Retinal pigment epithelial cell (primary cell): Measurements from ENCODE around the gene ASB2.

ENCODE experiments used
- DNase-seq: peaks from one replicate; pipeline ENCODE4 v3.0.0-alpha.2; 2010; ENCODE audit warnings: low read depth
- H3K4me3 ChIP-seq: 2 replicates; pipeline ENCODE4 v1.5.1; 2011; ENCODE audit warnings: mild to moderate bottlenecking, low read length, control low read depth, moderate library complexity
- CTCF ChIP-seq: conservative IDR thresholded peaks from 2 replicates; pipeline ENCODE4 v1.5.1; 2011; ENCODE audit warnings: low read depth, low read length, control low read depth, inconsistent platforms

Gene ASB2

DNA sequence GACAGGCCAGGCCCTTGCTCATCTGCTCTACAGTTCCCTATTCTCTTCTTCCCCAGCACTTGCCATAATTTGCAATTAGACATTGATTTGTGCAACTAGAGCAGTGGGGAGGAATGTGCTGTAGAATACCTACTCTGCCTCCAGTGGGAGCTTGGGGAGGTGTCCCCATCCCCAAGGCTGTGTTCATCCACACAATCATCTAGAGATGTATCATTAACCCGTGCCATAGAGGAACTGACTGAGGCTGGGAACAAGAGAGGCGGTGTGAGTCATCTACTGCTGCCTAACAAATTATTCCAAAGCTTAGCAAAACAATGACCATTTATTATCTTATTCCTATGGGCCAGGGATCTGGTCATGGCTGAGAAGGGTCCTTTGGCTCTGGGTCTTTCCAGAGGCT lies 44.6 kb upstream of the ASB2 start:
- H3K4me3 ChIP-seq: no peak overlapping the region
- DNase-seq: no peak
- TF ChIP-seq CTCF: no peak

DNA sequence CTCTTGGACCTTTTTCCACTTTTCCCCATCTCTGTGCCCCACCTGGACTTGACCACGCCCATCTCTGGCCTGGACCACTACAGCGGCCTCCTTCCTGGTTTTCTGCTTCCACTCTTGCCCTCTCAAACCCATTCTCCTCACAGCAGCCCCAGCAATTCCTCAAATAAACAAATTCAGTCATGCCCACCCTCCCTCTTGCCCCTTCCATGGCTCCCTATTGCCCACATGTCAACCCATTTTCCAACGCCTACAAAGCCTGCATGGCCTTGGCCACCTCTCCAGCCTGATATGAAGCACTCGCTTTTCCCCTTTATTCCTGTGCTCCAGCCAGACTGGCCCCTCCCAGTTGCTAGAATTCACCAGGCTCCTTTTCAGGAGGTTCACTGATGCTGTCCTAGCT lies 43.9 kb upstream of the ASB2 start:
- H3K4me3 ChIP-seq: no peak overlapping the region
- no peak for DNase-seq
- TF ChIP-seq CTCF: no peak

DNA sequence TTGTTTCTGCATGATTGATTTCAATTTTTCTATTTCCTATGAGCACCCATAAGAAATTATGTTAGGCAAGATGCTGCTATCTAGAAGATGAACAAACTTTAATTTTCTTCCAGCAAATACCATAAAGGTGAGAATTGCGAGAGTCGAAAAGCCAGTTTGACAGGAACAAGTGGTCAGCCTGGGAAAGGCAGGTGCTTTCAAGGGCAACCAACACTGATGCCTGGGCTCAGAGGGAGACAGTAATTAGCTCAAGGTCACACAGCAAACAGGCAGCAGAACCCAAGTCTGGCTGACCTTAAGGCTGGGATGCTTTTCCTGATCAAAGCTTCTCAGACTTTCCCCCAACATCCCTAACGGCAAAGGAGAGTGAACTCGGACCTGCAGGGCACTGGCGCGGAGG lies 43.0 kb upstream of the ASB2 start:
- no peak for DNase-seq
- no peak for TF ChIP-seq CTCF
- H3K4me3 ChIP-seq: no peak overlapping the region

DNA sequence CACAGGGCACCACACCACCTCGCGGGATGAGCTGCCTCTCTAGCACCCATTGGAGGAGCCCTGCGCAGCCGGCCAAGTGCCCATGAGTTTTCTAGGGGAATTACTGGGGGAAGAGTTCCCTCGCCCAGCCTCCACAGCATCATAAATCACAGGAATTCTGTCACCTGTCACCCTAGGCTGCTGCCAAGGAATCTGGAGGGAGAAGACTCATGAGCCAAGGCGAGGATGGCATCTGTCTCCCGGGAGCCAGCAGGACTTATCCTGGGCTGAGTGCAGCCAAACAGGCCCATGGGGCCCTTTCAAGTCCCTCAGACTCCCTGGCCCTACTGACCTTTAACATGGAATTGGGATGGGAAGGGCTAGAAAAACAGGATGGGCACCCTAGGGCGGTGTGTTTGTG lies 41.9 kb upstream of the ASB2 start:
- TF ChIP-seq CTCF: no peak
- DNase-seq: no peak

GRCh38 chr14:94016446-94016976 lies 40.1 kb upstream of the ASB2 start:
- DNase-seq: no peak

More for the DNA sequence above, 41.9 kb upstream of the ASB2 start:
- H3K4me3 ChIP-seq: no peak overlapping the region

DNA sequence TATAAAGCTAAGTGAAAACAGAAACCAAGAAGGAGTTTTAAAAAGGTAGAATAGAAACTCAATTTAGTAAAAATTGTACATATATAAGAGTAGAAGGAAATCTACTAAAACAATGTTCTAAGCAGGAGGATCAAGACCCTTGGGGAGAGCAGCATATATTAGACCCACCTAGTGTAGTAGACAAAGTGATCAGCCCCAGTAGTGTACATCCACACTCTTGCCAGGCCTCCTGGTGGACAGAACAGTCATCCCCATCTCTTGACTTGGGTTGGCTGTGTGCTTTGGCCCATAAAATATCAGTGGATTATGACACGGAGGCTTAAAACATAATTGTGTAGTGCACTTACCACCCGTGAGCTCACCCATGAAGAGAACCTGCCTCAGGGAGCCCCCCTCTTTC lies 38.9 kb upstream of the ASB2 start:
- no peak overlapping the region for H3K4me3 ChIP-seq
- no peak for DNase-seq
- peak; percentile 5 for TF ChIP-seq CTCF

More at GRCh38 chr14:94016446-94016976, 40.1 kb upstream of the ASB2 start:
- no peak for TF ChIP-seq CTCF
- H3K4me3 ChIP-seq: no peak overlapping the region

DNA sequence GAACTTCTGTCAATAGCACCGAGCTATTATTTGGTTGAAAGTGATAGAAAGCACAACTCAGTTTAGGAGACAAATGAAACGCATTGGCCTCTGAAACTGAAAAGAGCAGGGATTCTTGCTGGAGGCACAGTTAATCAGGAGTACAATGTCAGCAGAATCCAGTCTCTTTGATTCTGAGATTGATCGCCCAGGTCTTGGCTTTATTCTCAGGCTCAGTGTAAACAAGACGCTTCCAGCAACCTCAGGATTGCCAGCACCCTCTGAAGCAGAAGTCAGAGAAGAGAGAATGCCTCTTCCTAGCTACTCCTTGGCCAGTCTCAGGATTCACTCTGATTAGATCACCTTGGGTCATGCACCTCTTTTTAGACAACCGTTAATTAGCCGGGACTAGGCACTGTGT lies 38.0 kb upstream of the ASB2 start:
- DNase-seq: no peak
- no peak for TF ChIP-seq CTCF
- H3K4me3 ChIP-seq: no peak overlapping the region
